ENCODE data around the gene NR1D2.

NR1D2 gene

GRCh38 chr3:23979569-23979968 lies 34.5 kb downstream of the NR1D2 start:
- no peaks in the 10 kb centered on the region for H3K9me3 ChIP-seq (ENCODE audit: control insufficient read depth, low read length)
- DNase-seq, result no peak
- no peak overlapping the region for H3K27ac ChIP-seq (ENCODE audit: insufficient read depth, low read length, poor library complexity, severe bottlenecking)
- peaks cover 19% of the 10 kb centered on the region for H3K36me3 ChIP-seq (ENCODE audit: control insufficient read depth, insufficient read depth, low read length)
- no peak overlapping the region for H3K4me3 ChIP-seq (ENCODE audit: insufficient read depth, low read depth, low read length, poor library complexity, severe bottlenecking)
- no peaks in the 10 kb centered on the region for H3K4me1 ChIP-seq (ENCODE audit: control insufficient read depth, insufficient read depth, low read length, poor library complexity, severe bottlenecking)
- no peaks in the 10 kb centered on the region for H3K27me3 ChIP-seq (replicated peaks; ENCODE audit: control insufficient read depth, insufficient read depth, low read length, poor library complexity, severe bottlenecking)

- no peaks in the 10 kb centered on the region for H3K9me3 ChIP-seq (ENCODE audit: control insufficient read depth, low read length)
- H3K4me3 ChIP-seq (ENCODE audit: insufficient read depth, low read depth, low read length, poor library complexity, severe bottlenecking), result no peak overlapping the region
- H3K27ac ChIP-seq (ENCODE audit: insufficient read depth, low read length, poor library complexity, severe bottlenecking), result no peak overlapping the region
- H3K27me3 ChIP-seq (replicated peaks; ENCODE audit: control insufficient read depth, insufficient read depth, low read length, poor library complexity, severe bottlenecking), result no peaks in the 10 kb centered on the region
- no peaks in the 10 kb centered on the region for H3K4me1 ChIP-seq (ENCODE audit: control insufficient read depth, insufficient read depth, low read length, poor library complexity, severe bottlenecking)
- no peak for DNase-seq
- H3K36me3 ChIP-seq (ENCODE audit: control insufficient read depth, insufficient read depth, low read length), result peaks cover 19% of the 10 kb centered on the region
Measured at GRCh38 chr3:23981136-23981535, 36.0 kb downstream of the NR1D2 start.

GRCh38 chr3:23981955-23982354 lies 36.9 kb downstream of the NR1D2 start:
- Histone ChIP-seq H3K4me1 (ENCODE audit: control insufficient read depth, insufficient read depth, low read length, poor library complexity, severe bottlenecking) (no peaks in the 10 kb centered on the region), H3K27me3 (replicated peaks; ENCODE audit: control insufficient read depth, insufficient read depth, low read length, poor library complexity, severe bottlenecking) (no peaks in the 10 kb centered on the region), H3K9me3 (ENCODE audit: control insufficient read depth, low read length) (no peaks in the 10 kb centered on the region), H3K27ac (ENCODE audit: insufficient read depth, low read length, poor library complexity, severe bottlenecking) (no peak overlapping the region), H3K36me3 (ENCODE audit: control insufficient read depth, insufficient read depth, low read length) (peaks cover 15% of the 10 kb centered on the region), H3K4me3 (ENCODE audit: insufficient read depth, low read depth, low read length, poor library complexity, severe bottlenecking) (no peak overlapping the region)
- no peak for DNase-seq

- no peaks in the 10 kb centered on the region for H3K9me3 ChIP-seq (ENCODE audit: control insufficient read depth, low read length)
- no peak overlapping the region for H3K4me3 ChIP-seq (ENCODE audit: insufficient read depth, low read depth, low read length, poor library complexity, severe bottlenecking)
- no peak overlapping the region for H3K27ac ChIP-seq (ENCODE audit: insufficient read depth, low read length, poor library complexity, severe bottlenecking)
- no peak for DNase-seq
- H3K4me1 ChIP-seq (ENCODE audit: control insufficient read depth, insufficient read depth, low read length, poor library complexity, severe bottlenecking), result no peaks in the 10 kb centered on the region
- no peaks in the 10 kb centered on the region for H3K27me3 ChIP-seq (replicated peaks; ENCODE audit: control insufficient read depth, insufficient read depth, low read length, poor library complexity, severe bottlenecking)
- peaks cover 4% of the 10 kb centered on the region for H3K36me3 ChIP-seq (ENCODE audit: control insufficient read depth, insufficient read depth, low read length)
Measured at GRCh38 chr3:23984934-23985333, 39.8 kb downstream of the NR1D2 start.

- Histone ChIP-seq H3K27me3 (replicated peaks; ENCODE audit: control insufficient read depth, insufficient read depth, low read length, poor library complexity, severe bottlenecking) (no peaks in the 10 kb centered on the region), H3K36me3 (ENCODE audit: control insufficient read depth, insufficient read depth, low read length) (no peaks in the 10 kb centered on the region), H3K9me3 (ENCODE audit: control insufficient read depth, low read length) (no peaks in the 10 kb centered on the region), H3K4me3 (ENCODE audit: insufficient read depth, low read depth, low read length, poor library complexity, severe bottlenecking) (no peak overlapping the region), H3K27ac (ENCODE audit: insufficient read depth, low read length, poor library complexity, severe bottlenecking) (no peak overlapping the region), H3K4me1 (ENCODE audit: control insufficient read depth, insufficient read depth, low read length, poor library complexity, severe bottlenecking) (no peaks in the 10 kb centered on the region)
- no peak for DNase-seq
Measured at GRCh38 chr3:23985747-23986544, 40.9 kb downstream of the NR1D2 start.

- Histone ChIP-seq H3K9me3 (ENCODE audit: control insufficient read depth, low read length) (no peaks in the 10 kb centered on the region), H3K27ac (ENCODE audit: insufficient read depth, low read length, poor library complexity, severe bottlenecking) (no peak overlapping the region), H3K4me3 (ENCODE audit: insufficient read depth, low read depth, low read length, poor library complexity, severe bottlenecking) (no peak overlapping the region), H3K27me3 (replicated peaks; ENCODE audit: control insufficient read depth, insufficient read depth, low read length, poor library complexity, severe bottlenecking) (no peaks in the 10 kb centered on the region), H3K36me3 (ENCODE audit: control insufficient read depth, insufficient read depth, low read length) (no peaks in the 10 kb centered on the region), H3K4me1 (ENCODE audit: control insufficient read depth, insufficient read depth, low read length, poor library complexity, severe bottlenecking) (no peaks in the 10 kb centered on the region)
- no peak for DNase-seq
Measured at GRCh38 chr3:23987356-23987755, 42.3 kb downstream of the NR1D2 start.

- Histone ChIP-seq H3K4me3 (ENCODE audit: insufficient read depth, low read depth, low read length, poor library complexity, severe bottlenecking) (no peak overlapping the region), H3K4me1 (ENCODE audit: control insufficient read depth, insufficient read depth, low read length, poor library complexity, severe bottlenecking) (no peaks in the 10 kb centered on the region), H3K27ac (ENCODE audit: insufficient read depth, low read length, poor library complexity, severe bottlenecking) (no peak overlapping the region), H3K36me3 (ENCODE audit: control insufficient read depth, insufficient read depth, low read length) (no peaks in the 10 kb centered on the region), H3K9me3 (ENCODE audit: control insufficient read depth, low read length) (no peaks in the 10 kb centered on the region), H3K27me3 (replicated peaks; ENCODE audit: control insufficient read depth, insufficient read depth, low read length, poor library complexity, severe bottlenecking) (no peaks in the 10 kb centered on the region)
- no peak for DNase-seq
Measured at GRCh38 chr3:23991306-23991682, 46.2 kb downstream of the NR1D2 start.

GRCh38 chr3:23991683-23992628 lies 46.9 kb downstream of the NR1D2 start:
- no peak overlapping the region for H3K27ac ChIP-seq (ENCODE audit: insufficient read depth, low read length, poor library complexity, severe bottlenecking)
- H3K4me1 ChIP-seq (ENCODE audit: control insufficient read depth, insufficient read depth, low read length, poor library complexity, severe bottlenecking), result no peaks in the 10 kb centered on the region
- no peaks in the 10 kb centered on the region for H3K36me3 ChIP-seq (ENCODE audit: control insufficient read depth, insufficient read depth, low read length)
- H3K4me3 ChIP-seq (ENCODE audit: insufficient read depth, low read depth, low read length, poor library complexity, severe bottlenecking), result no peak overlapping the region
- H3K27me3 ChIP-seq (replicated peaks; ENCODE audit: control insufficient read depth, insufficient read depth, low read length, poor library complexity, severe bottlenecking), result no peaks in the 10 kb centered on the region
- DNase-seq, result no peak
- H3K9me3 ChIP-seq (ENCODE audit: control insufficient read depth, low read length), result no peaks in the 10 kb centered on the region

GRCh38 chr3:23993556-23994243 lies 48.6 kb downstream of the NR1D2 start:
- Histone ChIP-seq H3K27me3 (replicated peaks; ENCODE audit: control insufficient read depth, insufficient read depth, low read length, poor library complexity, severe bottlenecking) (no peaks in the 10 kb centered on the region), H3K9me3 (ENCODE audit: control insufficient read depth, low read length) (no peaks in the 10 kb centered on the region), H3K4me3 (ENCODE audit: insufficient read depth, low read depth, low read length, poor library complexity, severe bottlenecking) (no peak overlapping the region), H3K36me3 (ENCODE audit: control insufficient read depth, insufficient read depth, low read length) (no peaks in the 10 kb centered on the region), H3K27ac (ENCODE audit: insufficient read depth, low read length, poor library complexity, severe bottlenecking) (no peak overlapping the region), H3K4me1 (ENCODE audit: control insufficient read depth, insufficient read depth, low read length, poor library complexity, severe bottlenecking) (no peaks in the 10 kb centered on the region)
- DNase-seq, result no peak

- no peak for DNase-seq
- no peaks in the 10 kb centered on the region for H3K36me3 ChIP-seq (ENCODE audit: control insufficient read depth, insufficient read depth, low read length)
- H3K27me3 ChIP-seq (replicated peaks; ENCODE audit: control insufficient read depth, insufficient read depth, low read length, poor library complexity, severe bottlenecking), result no peaks in the 10 kb centered on the region
- H3K9me3 ChIP-seq (ENCODE audit: control insufficient read depth, low read length), result no peaks in the 10 kb centered on the region
- H3K27ac ChIP-seq (ENCODE audit: insufficient read depth, low read length, poor library complexity, severe bottlenecking), result no peak overlapping the region
- H3K4me1 ChIP-seq (ENCODE audit: control insufficient read depth, insufficient read depth, low read length, poor library complexity, severe bottlenecking), result no peaks in the 10 kb centered on the region
- no peak overlapping the region for H3K4me3 ChIP-seq (ENCODE audit: insufficient read depth, low read depth, low read length, poor library complexity, severe bottlenecking)
Measured at GRCh38 chr3:23994244-23994569, 49.1 kb downstream of the NR1D2 start.
